Left ventricle myocardium superior (tissue), 1 donor: ENCODE results near the gene CFAP61. TPM values are rescaled to one million over a fixed set of nuclear protein-coding genes. Genes with fewer than 3 reads are reported as not detected.

Experiments
- ATAC-seq: fragments of 200-7000 bp; cut with Tn5 transposase; one replicate; pipeline ENCODE4 v1.9.1; 2020; ENCODE audit warnings: mild to moderate bottlenecking, moderate library complexity
- DNase-seq: peaks from one replicate; pipeline ENCODE4 v3.0.0-alpha.2; 2020
- intact Hi-C: fragments of 100-400 bp; cut with micrococcal nuclease; formaldehyde crosslinking; loops from one replicate; pipeline ENCODE4 v1.11.0; 2022
- total RNA-seq: library from RNA; stranded (reverse); fragmentation: NEBNext Ultra II Directional; extraction: Animal tissue kit (Norgen Biotek cat#: 25700); gene quantifications from one replicate; pipeline ENCODE4 v1.2.1, GENCODE V29; 2021
- donor health status: DM: no; HTN: yes; CAD: no; lungs with severe emphysema.

CFAP61 gene
- total RNA-seq, 1 donor from 2014 or later = 23.8 TPM

GRCh38 chr20:20365480-20366161, 313.3 kb downstream of the CFAP61 start:
- ATAC-seq (no peak), DNase-seq (no peak)
- intact Hi-C loops = no loop called here

- no peak for DNase-seq
- no peak for ATAC-seq
- intact Hi-C loops = no loop called here
Measured at GRCh38 chr20:20366551-20366875, 314.2 kb downstream of the CFAP61 start.

GRCh38 chr20:20366876-20367574, 314.7 kb downstream of the CFAP61 start:
- ATAC-seq = no peak
- intact Hi-C loops = no loop called here
- no peak for DNase-seq

GRCh38 chr20:20367575-20368417, 315.5 kb downstream of the CFAP61 start, which contains the start of gene INSM1:
Gene INSM1, plus strand, starts transcription at chr20:20368104. Its CDS starts 164 bp downstream, at chr20:20368268.
- DNase-seq (no peak), ATAC-seq (no peak)
- intact Hi-C loops = no loop called here

- intact Hi-C loops = no loop called here
- DNase-seq (no peak), ATAC-seq (no peak)
Measured at GRCh38 chr20:20368418-20369249, 316.3 kb downstream of the CFAP61 start.

GRCh38 chr20:20369250-20370093, 317.1 kb downstream of the CFAP61 start:
- ATAC-seq (no peak), DNase-seq (no peak)

GRCh38 chr20:20370094-20370575, 317.8 kb downstream of the CFAP61 start:
- ATAC-seq (no peak), DNase-seq (no peak)
- intact Hi-C loops = no loop called here

More at GRCh38 chr20:20369250-20370093, 317.1 kb downstream of the CFAP61 start:
- intact Hi-C loops = no loop called here

- intact Hi-C loops = no loop called here
- DNase-seq = no peak
- ATAC-seq = no peak
Measured at GRCh38 chr20:20371083-20371482, 318.8 kb downstream of the CFAP61 start.

- DNase-seq (no peak), ATAC-seq (no peak)
- intact Hi-C loops = no loop called here
Measured at GRCh38 chr20:20371681-20372080, 319.3 kb downstream of the CFAP61 start.

- intact Hi-C loops = no loop called here
- DNase-seq = no peak
- ATAC-seq = no peak
Measured at GRCh38 chr20:20373091-20373571, 320.8 kb downstream of the CFAP61 start.

GRCh38 chr20:20375862-20376261, 323.5 kb downstream of the CFAP61 start:
- DNase-seq = no peak
- ATAC-seq = no peak
- intact Hi-C loops = no loop called here

GRCh38 chr20:20386192-20386591, 333.9 kb downstream of the CFAP61 start:
- no peak for DNase-seq
- no peak for ATAC-seq
- intact Hi-C loops = no loop called here

- no peak for ATAC-seq
- no peak for DNase-seq
- intact Hi-C loops = no loop called here
Measured at GRCh38 chr20:20390393-20390792, 338.1 kb downstream of the CFAP61 start.

- intact Hi-C loops = no loop called here
- no peak for ATAC-seq
Measured at GRCh38 chr20:20391115-20391514, 338.8 kb downstream of the CFAP61 start.

GRCh38 chr20:20391766-20392165, 339.4 kb downstream of the CFAP61 start:
- intact Hi-C loops = no loop called here
- ATAC-seq = no peak
- no peak for DNase-seq

More at GRCh38 chr20:20391115-20391514, 338.8 kb downstream of the CFAP61 start:
- DNase-seq = no peak

- intact Hi-C loops = no loop called here
- no peak for DNase-seq
- no peak for ATAC-seq
Measured at GRCh38 chr20:20393207-20394120, 341.1 kb downstream of the CFAP61 start.

GRCh38 chr20:20395087-20395486, 342.8 kb downstream of the CFAP61 start:
- ATAC-seq = no peak
- intact Hi-C loops = no loop called here

More at GRCh38 chr20:20395087-20395486, 342.8 kb downstream of the CFAP61 start:
- DNase-seq = no peak
